Glutamatergic neuron (in vitro differentiated cells): ENCODE results near the gene COL20A1. TPM values are rescaled to one million over a fixed set of nuclear protein-coding genes. Genes with fewer than 3 reads are reported as not detected.
"Not testable (repeated sequence)": the region's sequence is repeated elsewhere in the genome, so short reads cannot be mapped to it uniquely, and the experiment has no call there.

ENCODE experiments used
- DNase-seq: peaks from one replicate; pipeline ENCODE4 v3.0.0; 2022
- H3K27ac Mint-ChIP-seq: one replicate; pipeline ENCODE4 v1.8.0; 2020; ENCODE audit warnings: mild to moderate bottlenecking, mixed read lengths, inconsistent platforms; ENCODE audit not compliant: unreplicated experiment
- H3K27me3 Mint-ChIP-seq: one replicate; pipeline ENCODE4 v1.8.0; 2020; ENCODE audit warnings: mild to moderate bottlenecking, moderate library complexity, mixed read lengths, inconsistent platforms; ENCODE audit not compliant: unreplicated experiment
- H3K36me3 Mint-ChIP-seq: one replicate; pipeline ENCODE4 v1.8.0; 2020; ENCODE audit warnings: mild to moderate bottlenecking, mixed read lengths, inconsistent platforms; ENCODE audit not compliant: unreplicated experiment
- H3K4me1 Mint-ChIP-seq: one replicate; pipeline ENCODE4 v1.8.0; 2020; ENCODE audit warnings: mild to moderate bottlenecking, low read depth, mixed read lengths, inconsistent platforms; ENCODE audit not compliant: unreplicated experiment
- H3K4me3 Mint-ChIP-seq: one replicate; pipeline ENCODE4 v1.8.0; 2020; ENCODE audit warnings: mild to moderate bottlenecking, mixed read lengths, inconsistent platforms; ENCODE audit not compliant: unreplicated experiment
- H3K9me3 Mint-ChIP-seq: one replicate; pipeline ENCODE4 v1.8.0; 2020; ENCODE audit warnings: mild to moderate bottlenecking, moderate library complexity, mixed read lengths, inconsistent platforms; ENCODE audit not compliant: unreplicated experiment
- total RNA-seq: library from RNA; stranded (reverse); fragmentation: NEBNext Ultra II Directional; extraction: Animal tissue kit (Norgen Biotek cat#: 25700); gene quantifications from one replicate; pipeline ENCODE4 v1.2.1, GENCODE V29; 2021; ENCODE audit not compliant: unreplicated experiment
- TF ChIP-seq, protein P1 (sequence below): fragments of 200-600 bp; sonication (generic); IDR thresholded peaks from one replicate; pipeline ENCODE4 v1.5.0; 2021; ENCODE audit not compliant: partially characterized antibody, unreplicated experiment

The COL20A1 gene
- total RNA-seq, 1 donor from 2014 or later: 2.1 TPM

DNA sequence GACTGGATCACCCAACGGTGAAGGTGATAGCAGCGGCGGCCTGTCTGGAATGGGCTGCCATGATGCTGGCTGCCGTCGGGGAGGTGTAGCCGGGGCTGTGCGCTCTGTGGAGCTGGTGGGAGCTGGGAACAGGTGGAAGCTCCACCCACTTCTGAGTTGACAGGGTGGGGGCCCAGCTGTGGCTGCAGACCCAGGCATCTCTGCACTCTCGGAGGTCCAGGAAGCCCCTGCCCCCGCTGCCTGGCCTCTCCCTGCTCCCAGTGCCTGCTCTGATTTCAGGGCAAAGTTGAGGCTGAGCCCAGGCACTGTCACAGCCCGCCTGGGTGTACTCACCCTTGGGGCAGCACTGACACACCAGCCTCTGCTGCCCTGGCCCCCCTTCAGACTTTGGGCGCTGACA lies 86.3 kb downstream of the COL20A1 start:
- peak overlapping the region; percentile 67 for H3K4me3 Mint-ChIP-seq
- H3K4me1 Mint-ChIP-seq: peaks cover 27% of the 10 kb centered on the region
- peak overlapping the region; percentile 96 for H3K27ac Mint-ChIP-seq
- DNase-seq: no peak
- H3K9me3 Mint-ChIP-seq: peaks cover 14% of the 10 kb centered on the region
- H3K27me3 Mint-ChIP-seq: peaks cover 2% of the 10 kb centered on the region
- no peaks in the 10 kb centered on the region for H3K36me3 Mint-ChIP-seq
- TF ChIP-seq, protein P1, sequence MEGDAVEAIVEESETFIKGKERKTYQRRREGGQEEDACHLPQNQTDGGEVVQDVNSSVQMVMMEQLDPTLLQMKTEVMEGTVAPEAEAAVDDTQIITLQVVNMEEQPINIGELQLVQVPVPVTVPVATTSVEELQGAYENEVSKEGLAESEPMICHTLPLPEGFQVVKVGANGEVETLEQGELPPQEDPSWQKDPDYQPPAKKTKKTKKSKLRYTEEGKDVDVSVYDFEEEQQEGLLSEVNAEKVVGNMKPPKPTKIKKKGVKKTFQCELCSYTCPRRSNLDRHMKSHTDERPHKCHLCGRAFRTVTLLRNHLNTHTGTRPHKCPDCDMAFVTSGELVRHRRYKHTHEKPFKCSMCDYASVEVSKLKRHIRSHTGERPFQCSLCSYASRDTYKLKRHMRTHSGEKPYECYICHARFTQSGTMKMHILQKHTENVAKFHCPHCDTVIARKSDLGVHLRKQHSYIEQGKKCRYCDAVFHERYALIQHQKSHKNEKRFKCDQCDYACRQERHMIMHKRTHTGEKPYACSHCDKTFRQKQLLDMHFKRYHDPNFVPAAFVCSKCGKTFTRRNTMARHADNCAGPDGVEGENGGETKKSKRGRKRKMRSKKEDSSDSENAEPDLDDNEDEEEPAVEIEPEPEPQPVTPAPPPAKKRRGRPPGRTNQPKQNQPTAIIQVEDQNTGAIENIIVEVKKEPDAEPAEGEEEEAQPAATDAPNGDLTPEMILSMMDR: no peak

DNA sequence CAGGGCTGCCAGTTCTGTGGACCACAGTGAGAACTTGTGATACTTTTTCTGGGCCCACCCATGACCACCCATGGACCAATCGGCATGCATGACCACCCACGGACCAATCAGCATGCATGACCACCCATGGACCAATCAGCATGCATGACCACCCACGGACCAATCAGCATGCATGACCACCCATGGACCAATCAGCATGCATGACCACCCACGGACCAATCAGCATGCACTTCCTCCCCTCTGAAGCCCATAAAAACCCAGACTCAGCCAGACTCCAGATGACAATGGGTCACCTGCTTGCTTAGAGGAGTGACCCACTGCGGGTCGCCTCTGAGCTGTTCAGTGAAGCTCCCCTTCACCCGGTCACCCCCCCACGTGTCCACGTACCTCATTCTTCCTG lies 86.9 kb downstream of the COL20A1 start:
- Mint-ChIP-seq H3K9me3 (peaks cover 14% of the 10 kb centered on the region), H3K4me1 (peaks cover 27% of the 10 kb centered on the region), H3K27ac (peak overlapping the region; percentile 48), H3K4me3 (peak overlapping the region; percentile 20)
- DNase-seq, H3K27me3 Mint-ChIP-seq, H3K36me3 Mint-ChIP-seq: not testable (repeated sequence)

DNA sequence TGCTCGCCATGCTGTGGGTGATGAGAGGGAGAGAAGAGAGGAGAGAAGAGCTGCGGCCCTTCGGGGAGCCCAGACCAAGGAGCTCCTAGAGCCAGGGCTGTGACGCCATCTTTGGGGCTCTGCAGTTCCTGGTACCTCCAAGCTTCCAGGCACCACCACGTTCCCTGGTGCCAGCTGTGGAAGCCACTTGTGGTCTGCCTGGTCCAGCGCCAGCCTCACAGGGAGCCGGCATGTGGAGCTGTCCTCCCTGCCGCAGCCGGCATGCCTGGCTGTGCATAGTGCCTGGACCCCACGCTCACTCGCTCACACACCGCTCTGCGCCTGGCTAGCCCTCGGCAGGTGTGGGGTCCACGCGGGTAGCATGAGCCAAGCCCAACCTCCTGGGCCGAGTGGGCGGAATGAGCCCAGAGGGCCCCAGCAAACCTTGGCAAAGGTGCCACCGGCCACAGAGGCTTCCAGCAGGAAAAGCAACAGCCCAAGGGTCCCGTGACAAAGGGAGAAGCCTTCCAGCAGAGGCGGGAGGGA lies 87.4 kb downstream of the COL20A1 start:
- TF ChIP-seq, protein P1: no peak
- H3K9me3 Mint-ChIP-seq: peaks cover 16% of the 10 kb centered on the region
- peaks cover 3% of the 10 kb centered on the region for H3K36me3 Mint-ChIP-seq
- peaks cover 4% of the 10 kb centered on the region for H3K27me3 Mint-ChIP-seq
- peaks cover 27% of the 10 kb centered on the region for H3K4me1 Mint-ChIP-seq
- H3K27ac Mint-ChIP-seq: peak overlapping the region; percentile 12
- H3K4me3 Mint-ChIP-seq: peak overlapping the region; percentile 20
- no peak for DNase-seq

DNA sequence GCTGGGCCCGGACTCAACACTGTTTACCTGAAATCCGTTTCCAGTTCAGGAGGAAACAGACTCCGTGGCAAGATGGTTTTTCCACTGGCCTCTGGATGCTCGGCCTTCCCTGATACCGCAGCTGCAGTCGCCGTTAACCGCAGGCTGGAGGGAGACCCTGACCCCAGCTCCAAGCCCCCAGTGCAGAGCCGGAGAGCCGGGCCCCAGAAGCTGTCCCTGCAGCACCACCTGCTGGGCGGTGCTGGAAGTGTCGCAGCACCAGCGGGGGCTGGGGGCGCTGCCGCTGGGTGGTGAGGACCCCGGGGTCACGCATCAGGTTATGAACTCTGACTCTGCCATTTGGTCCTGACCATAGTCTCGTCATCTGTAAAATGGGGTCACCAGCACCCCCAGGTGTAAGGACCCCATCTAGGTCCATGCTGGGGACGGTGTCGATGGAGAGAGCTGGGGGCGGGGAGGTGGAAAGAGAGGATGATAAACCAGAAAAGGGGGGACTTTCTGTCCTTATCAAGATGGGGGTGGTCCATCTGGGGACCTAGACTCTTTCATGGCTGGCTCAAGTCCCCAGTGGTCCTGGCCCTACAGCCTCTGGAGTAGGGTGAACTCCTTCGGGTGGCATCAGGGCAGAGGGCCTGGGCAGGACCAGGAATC lies 88.9 kb downstream of the COL20A1 start:
- DNase-seq: peak; percentile 81
- H3K27ac Mint-ChIP-seq: no peak overlapping the region
- H3K27me3 Mint-ChIP-seq: peaks cover 8% of the 10 kb centered on the region
- H3K4me1 Mint-ChIP-seq: peaks cover 22% of the 10 kb centered on the region
- no peak overlapping the region for H3K4me3 Mint-ChIP-seq
- TF ChIP-seq, protein P1: peak; percentile 100
- H3K9me3 Mint-ChIP-seq: peaks cover 22% of the 10 kb centered on the region
- peaks cover 18% of the 10 kb centered on the region for H3K36me3 Mint-ChIP-seq

DNA sequence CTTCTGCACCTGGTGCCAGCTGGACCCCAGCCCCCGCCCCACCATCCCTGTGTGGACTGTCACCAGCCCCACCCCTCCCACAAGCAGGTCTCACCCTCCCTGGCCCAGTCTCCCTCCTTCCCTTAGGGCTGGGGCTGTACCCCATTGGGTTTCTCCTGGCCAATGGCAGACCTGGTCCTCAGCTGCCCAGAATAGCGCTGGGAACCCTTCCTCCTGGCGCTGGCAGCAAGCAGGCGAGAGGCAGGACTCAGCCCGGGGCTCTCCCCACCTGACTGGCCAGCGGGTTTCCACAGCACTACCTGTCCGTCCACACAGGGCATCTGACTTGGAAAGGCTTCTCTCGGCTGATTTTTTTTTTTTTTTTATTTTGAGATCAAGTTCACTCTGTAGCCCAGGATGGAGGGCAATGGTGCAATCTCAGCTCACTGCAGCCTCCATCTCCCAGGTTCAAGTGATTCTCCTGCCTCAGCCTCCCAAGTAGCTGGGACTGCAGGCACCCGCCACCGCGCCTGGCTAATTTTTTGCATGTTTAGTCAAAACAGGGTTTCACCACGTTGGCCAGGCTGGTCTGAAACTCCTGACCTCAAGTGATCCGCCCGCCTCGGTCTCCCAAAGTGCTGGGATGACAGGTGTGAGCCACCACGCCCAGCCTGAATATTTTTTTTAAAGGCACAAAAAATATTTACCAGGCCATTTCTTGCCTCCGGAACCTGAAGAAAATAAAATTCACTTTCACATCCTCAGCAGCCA lies 89.7 kb downstream of the COL20A1 start:
- Mint-ChIP-seq H3K36me3 (peaks cover 24% of the 10 kb centered on the region), H3K4me1 (peaks cover 17% of the 10 kb centered on the region), H3K4me3 (no peak overlapping the region), H3K27me3 (peaks cover 8% of the 10 kb centered on the region), H3K27ac (no peak overlapping the region), H3K9me3 (peaks cover 25% of the 10 kb centered on the region)
- TF ChIP-seq, protein P1: no peak
- DNase-seq: no peak
